ENCODE measurements around the gene YARS1. TPM values are rescaled to one million over a fixed set of nuclear protein-coding genes. Genes with fewer than 3 reads are reported as not detected.

YARS1 gene
- total RNA-seq = 100 to 1,000 TPM; 259 to 309 TPM

DNA sequence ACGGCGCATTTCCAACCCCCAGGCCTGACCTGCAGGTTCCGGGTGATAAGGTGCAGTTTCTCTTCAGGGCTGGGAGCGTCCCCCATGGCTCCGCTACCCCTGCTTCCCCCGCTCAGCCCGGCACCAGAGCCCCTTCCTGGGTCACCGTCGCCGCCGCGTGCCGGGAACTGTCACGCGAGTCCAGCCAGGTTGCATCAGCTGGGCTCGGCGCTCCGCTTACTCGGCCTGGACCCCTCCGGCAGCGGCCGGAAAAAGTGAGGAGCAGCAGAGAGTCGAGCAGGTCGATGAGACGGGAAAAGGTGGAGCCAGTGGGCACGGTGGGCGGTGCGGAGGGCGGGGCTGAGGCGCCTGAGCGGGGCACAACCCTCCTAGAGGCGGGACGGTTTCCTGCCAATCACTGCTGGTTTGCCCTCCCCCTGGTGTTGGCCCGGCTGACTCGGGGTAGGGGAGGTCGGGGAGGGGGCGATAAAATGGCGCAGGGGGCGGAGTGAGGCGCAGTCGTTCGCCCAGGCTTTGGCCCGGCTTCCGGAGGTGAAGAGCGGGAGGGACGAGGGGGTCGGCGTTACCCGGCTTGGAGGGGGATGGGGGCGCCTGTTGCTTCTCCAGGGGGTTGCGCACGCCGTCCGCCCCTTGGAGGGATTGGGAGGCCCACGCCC is at the start of gene YARS1, which contains the start of gene S100PBP:
TSS of gene YARS1 (minus strand) at position 200 of the 656 bp plus-strand sequence. CDS start at position 86, 114 bp downstream.
TSS of gene S100PBP (plus strand) at position 495 of the 656 bp plus-strand sequence. CDS start 8,447 bp downstream, outside the sequence.
- intact Hi-C loops (cut with DNase I, micrococcal nuclease) = loop anchor here (1.0 to 10.0 kb wide), 20 partner anchors 16 to 1172 kb away; partner anchors contain the start of genes AZIN2 (in 1 of the 2), BSDC1 (in 1 of the 2), EIF3I (in 1 of the 2) and HDAC1 (in 1 of the 2)
- no peaks in the 10 kb centered on the region for H3K9me3 Mint-ChIP-seq (ENCODE audit: low read depth)
- no peaks in the 10 kb centered on the region for H3K27me3 Mint-ChIP-seq
- DNase-seq = peak; percentile 100
- peak within 1 kb of the TSS; percentile 99 for H3K27ac Mint-ChIP-seq
- H3K36me3 Mint-ChIP-seq (ENCODE audit: low read depth) = peaks cover 37% of the 10 kb centered on the region
- ChIA-PET POLR2A (interaction anchor here (0.6 to 1.0 kb wide), 3 partner anchors 14 to 297 kb away, joined by 3 to 7 read pairs (median 4); no protein-coding TSS in a partner anchor), CTCF (no interaction called here)
- H3K4me1 Mint-ChIP-seq = peaks cover 48% of the 10 kb centered on the region
- H3K4me3 Mint-ChIP-seq = peak within 1 kb of the TSS; percentile 97
- peak; percentile 96 for ATAC-seq

DNA sequence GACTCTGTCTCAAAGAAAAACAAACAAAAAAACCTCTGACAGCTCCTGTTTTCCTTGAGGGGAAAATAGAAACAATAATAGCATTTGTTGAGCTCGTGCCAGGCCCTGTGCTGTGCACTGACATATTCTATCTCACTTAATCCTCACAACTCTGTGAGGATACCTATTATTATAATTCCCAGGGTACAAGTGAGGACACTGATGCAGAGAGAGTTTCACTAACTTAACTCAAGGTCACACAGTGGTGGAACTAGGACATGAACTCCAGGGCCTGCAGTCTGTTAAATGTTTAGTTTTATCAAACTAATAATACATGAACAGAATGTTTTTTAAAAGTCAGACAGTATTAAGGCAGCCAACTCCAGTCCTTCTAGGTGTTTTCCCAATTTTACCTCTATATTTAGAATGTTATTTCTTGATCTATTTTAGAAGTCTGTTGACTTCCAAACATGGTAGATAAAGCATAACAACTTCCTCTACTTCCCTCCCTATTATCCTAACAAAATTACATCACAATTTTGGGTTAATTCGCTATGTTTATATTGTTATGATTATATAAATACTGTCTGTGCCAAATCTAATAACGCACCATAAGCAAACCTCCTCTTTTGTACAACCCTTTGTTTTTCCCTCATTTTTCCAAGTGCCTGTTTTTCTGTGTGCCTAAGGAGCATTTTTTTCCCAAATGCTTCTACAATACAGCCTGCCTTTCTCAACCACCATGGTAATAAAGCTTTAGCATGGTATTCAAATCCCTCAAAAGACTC is 48.7 kb upstream of the YARS1 start:
- peaks cover 11% of the 10 kb centered on the region for H3K27me3 Mint-ChIP-seq
- ChIA-PET CTCF (interaction anchor here (0.6 to 1.3 kb wide), 4 partner anchors 27 to 490 kb away, joined by 3 to 4 read pairs (median 4); no protein-coding TSS in a partner anchor), POLR2A (no interaction called here)
- DNase-seq (no peak), ATAC-seq (no peak)
- H3K27ac Mint-ChIP-seq = no peak overlapping the region
- H3K4me1 Mint-ChIP-seq = no peaks in the 10 kb centered on the region
- no peaks in the 10 kb centered on the region for H3K9me3 Mint-ChIP-seq (ENCODE audit: low read depth)
- intact Hi-C loops (cut with DNase I, micrococcal nuclease) = no loop called here
- peaks cover 7% of the 10 kb centered on the region for H3K36me3 Mint-ChIP-seq (ENCODE audit: low read depth)
- no peak overlapping the region for H3K4me3 Mint-ChIP-seq

DNA sequence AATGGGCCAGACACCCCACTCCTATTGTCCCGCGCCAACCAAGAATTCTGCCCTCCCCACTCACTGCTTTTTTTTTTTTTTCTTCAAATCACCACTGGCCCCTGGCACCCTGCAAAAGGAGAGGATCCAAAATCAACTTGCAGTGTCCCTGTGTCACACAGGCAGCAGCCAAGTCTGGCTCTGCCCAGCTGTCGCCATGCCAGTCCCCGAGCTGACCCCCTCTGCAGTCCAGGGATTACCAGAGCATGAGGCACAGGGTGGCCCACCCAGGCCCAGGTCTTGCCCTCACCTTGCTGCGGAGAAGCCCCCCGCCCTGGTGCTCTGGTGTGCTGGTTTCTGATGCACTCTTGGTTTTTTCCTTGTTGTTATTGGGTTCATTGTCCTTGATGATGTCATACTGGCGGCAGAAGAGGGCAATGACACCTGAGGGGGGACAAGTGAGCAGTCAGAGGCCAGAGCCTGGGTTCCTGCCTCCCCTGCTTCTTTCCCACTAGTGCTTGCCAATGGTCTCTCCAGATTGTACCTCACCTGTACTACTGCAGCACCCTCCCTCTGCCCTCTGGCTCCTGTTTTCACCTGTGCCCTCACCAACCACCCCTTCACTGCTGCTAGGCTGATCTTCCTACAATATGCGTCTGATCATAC is 47.3 kb upstream of the YARS1 start:
- peaks cover 4% of the 10 kb centered on the region for H3K27me3 Mint-ChIP-seq
- ChIA-PET CTCF (interaction anchor here (1.2 to 1.6 kb wide), 2 partner anchors 11 to 15 kb away, joined by 4 to 5 read pairs; no protein-coding TSS in a partner anchor), POLR2A (no interaction called here)
- peaks cover 9% of the 10 kb centered on the region for H3K36me3 Mint-ChIP-seq (ENCODE audit: low read depth)
- H3K4me3 Mint-ChIP-seq = no peak overlapping the region
- H3K4me1 Mint-ChIP-seq = no peaks in the 10 kb centered on the region
- no peak overlapping the region for H3K27ac Mint-ChIP-seq
- intact Hi-C loops (cut with DNase I, micrococcal nuclease) = no loop called here
- no peaks in the 10 kb centered on the region for H3K9me3 Mint-ChIP-seq (ENCODE audit: low read depth)
- ATAC-seq (no peak), DNase-seq (no peak)

DNA sequence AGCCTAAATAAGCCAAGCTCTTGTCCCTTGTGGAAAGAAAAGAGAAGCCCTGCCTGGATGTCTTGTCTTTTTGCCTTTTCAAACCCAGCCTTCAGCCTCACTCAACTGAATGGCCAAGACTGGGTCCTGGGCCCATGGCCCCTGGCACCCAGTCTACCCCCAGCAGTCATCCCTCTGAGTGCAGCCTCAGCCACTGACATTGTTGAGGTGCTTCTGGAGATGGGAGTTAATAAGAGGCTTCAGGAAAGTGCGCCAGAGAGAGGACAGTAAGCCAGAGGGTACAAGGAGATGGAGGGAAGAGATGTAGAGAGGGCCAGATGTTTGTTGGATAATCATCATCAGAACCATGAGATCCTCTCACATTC is 46.7 kb upstream of the YARS1 start:
- H3K36me3 Mint-ChIP-seq (ENCODE audit: low read depth) = peaks cover 9% of the 10 kb centered on the region
- H3K27ac Mint-ChIP-seq = no peak overlapping the region
- intact Hi-C loops (cut with DNase I, micrococcal nuclease) = no loop called here
- DNase-seq (no peak), ATAC-seq (no peak)
- POLR2A ChIA-PET = no interaction called here
- H3K9me3 Mint-ChIP-seq (ENCODE audit: low read depth) = no peaks in the 10 kb centered on the region
- CTCF ChIA-PET = interaction anchor here (1.2 to 1.6 kb wide), 2 partner anchors 12 to 14 kb away, joined by 4 to 5 read pairs; no protein-coding TSS in a partner anchor
- no peaks in the 10 kb centered on the region for H3K4me1 Mint-ChIP-seq
- H3K4me3 Mint-ChIP-seq = no peak overlapping the region
- H3K27me3 Mint-ChIP-seq = no peaks in the 10 kb centered on the region

DNA sequence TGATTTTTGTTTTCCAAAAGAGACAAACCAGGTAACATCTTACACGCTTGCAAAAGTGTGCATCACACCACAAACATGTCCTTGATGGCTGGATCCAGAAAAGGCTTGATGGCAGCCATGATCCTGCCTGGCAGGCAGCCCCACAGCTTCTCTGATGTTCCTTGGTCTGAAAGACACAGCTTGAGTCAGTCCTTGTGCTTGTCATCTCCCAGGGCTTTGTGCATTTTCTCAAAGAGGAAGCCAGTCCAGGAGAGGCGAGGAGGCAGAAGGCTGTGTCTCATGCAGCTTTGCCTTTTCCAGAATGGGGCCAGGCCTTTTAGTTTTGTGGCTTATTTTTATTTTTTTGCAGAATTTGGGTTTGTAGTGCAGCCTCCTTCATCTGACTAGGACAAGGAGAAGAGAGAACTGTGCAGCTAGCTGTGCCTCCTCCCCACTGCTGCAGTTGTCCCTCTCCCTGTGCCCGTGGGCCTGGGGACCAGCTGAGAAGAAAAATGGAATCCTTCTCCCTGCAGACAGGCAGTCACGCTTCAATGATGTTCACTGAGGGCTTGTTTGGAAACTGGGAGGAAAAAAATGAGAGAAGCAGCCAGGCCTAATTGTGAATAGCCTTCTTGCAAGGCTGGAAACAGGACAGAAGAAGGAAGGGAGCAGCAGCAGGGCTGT is 46.2 kb upstream of the YARS1 start:
- DNase-seq (no peak), ATAC-seq (no peak)
- Mint-ChIP-seq H3K36me3 (ENCODE audit: low read depth) (peaks cover 9% of the 10 kb centered on the region), H3K4me1 (no peaks in the 10 kb centered on the region), H3K27ac (no peak overlapping the region), H3K9me3 (ENCODE audit: low read depth) (no peaks in the 10 kb centered on the region), H3K27me3 (no peaks in the 10 kb centered on the region), H3K4me3 (no peak overlapping the region)
- POLR2A ChIA-PET = interaction anchor here (0.6 kb wide), 1 partner anchor 441 kb away, joined by 5 read pairs; no protein-coding TSS in a partner anchor
- intact Hi-C loops (cut with DNase I, micrococcal nuclease) = no loop called here
- CTCF ChIA-PET = interaction anchor here (1.0 to 1.6 kb wide), 4 partner anchors 10 to 70 kb away, joined by 4 to 9 read pairs (median 4); no protein-coding TSS in a partner anchor

DNA sequence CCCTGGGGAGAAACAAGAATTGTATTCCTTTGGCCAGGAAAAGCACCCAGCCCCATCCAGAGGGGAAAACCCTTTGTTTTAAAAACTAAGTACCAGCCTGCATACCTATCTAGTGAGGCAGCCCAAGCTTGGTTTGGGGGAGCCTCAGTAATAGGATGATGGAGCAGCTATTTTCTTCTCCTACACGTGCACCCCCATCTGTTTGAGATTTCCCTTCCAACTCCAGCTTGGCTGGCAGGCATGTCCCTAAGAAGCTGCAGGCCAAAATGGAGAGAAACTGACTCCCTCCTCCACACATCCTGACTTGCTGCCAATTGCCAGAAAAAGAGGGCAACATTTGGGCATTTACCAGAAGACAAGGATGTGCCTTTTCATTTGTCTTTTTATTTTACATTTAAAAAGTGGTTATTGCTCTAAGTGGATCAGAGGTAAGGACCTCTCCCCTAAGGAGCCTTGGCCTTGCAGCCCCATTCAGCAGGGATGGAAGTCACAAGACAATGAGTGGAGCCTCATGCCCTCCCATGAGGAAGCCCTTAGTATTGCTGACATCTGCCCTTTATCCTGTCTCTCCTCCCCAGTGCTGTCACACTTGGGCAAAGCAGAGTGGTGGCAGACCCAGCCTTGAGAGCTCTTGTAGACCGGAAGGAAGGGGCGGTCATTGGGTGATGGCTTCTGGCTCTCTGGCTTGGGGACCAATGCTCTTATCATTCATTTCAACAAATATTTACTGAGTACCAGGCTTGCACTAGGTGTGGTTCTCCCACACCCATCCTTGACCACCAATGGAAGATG is 44.9 kb upstream of the YARS1 start:
- peaks cover 14% of the 10 kb centered on the region for H3K36me3 Mint-ChIP-seq (ENCODE audit: low read depth)
- ATAC-seq = no peak
- H3K27me3 Mint-ChIP-seq = no peaks in the 10 kb centered on the region
- H3K4me1 Mint-ChIP-seq = no peaks in the 10 kb centered on the region
- ChIA-PET CTCF (interaction anchor here (0.6 to 1.3 kb wide), 6 partner anchors 11 to 317 kb away, joined by 3 to 9 read pairs (median 4); no protein-coding TSS in a partner anchor), POLR2A (interaction anchor here (0.6 kb wide), 1 partner anchor 439 kb away, joined by 5 read pairs; no protein-coding TSS in a partner anchor)
- no peaks in the 10 kb centered on the region for H3K9me3 Mint-ChIP-seq (ENCODE audit: low read depth)
- DNase-seq = no peak
- H3K4me3 Mint-ChIP-seq = no peak overlapping the region
- no peak overlapping the region for H3K27ac Mint-ChIP-seq
- intact Hi-C loops (cut with DNase I, micrococcal nuclease) = no loop called here

DNA sequence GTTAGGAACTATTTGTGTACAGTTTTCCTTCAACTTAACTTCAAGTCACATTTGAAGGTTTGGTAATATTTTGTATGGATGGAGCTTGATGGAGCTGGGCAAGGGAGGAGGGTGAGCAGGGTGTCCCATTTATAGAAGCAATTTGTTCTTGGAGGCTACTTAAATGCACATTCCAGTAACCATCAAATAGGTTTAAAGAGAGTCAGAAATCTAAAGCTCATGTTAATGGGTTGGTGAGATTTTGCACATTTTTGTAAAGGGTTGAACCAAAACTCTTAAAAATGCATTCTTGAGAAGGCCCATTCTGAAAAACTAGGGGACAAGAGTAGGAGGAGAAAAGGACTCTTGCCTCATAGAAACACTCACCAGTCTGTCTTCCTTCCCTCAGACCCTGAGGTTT is 43.4 kb upstream of the YARS1 start:
- CTCF ChIA-PET = interaction anchor here (0.6 to 1.2 kb wide), 7 partner anchors 9 to 744 kb away, joined by 3 to 4 read pairs (median 3); no protein-coding TSS in a partner anchor
- no peaks in the 10 kb centered on the region for H3K27me3 Mint-ChIP-seq
- no peak overlapping the region for H3K4me3 Mint-ChIP-seq
- no peaks in the 10 kb centered on the region for H3K9me3 Mint-ChIP-seq (ENCODE audit: low read depth)
- peaks cover 14% of the 10 kb centered on the region for H3K36me3 Mint-ChIP-seq (ENCODE audit: low read depth)
- ATAC-seq = no peak
- DNase-seq = no peak
- no peak overlapping the region for H3K27ac Mint-ChIP-seq
- POLR2A ChIA-PET = interaction anchor here (0.6 kb wide), 1 partner anchor 37 kb away, joined by 5 read pairs; no protein-coding TSS in a partner anchor
- intact Hi-C loops (cut with DNase I, micrococcal nuclease) = no loop called here
- no peaks in the 10 kb centered on the region for H3K4me1 Mint-ChIP-seq

DNA sequence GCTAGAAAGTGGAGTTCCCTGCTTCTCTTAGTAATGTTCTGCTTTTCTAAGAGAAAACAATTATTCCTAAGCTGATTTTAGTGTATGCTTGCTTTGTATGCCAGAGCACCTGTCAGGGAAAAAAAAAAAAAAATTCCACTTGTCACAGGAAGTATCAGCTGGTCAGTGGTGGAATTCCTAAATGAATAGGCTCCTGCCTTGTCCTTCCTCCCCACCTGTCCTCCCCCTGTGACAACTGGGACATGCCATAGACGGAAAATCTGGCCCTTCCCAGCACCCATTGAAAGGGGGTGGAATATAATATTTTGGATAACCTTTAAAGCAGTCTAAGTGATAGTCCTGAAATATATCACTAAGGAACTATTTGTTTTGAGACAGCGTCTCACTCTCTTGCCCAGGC is 42.8 kb upstream of the YARS1 start:
- ATAC-seq = no peak
- Mint-ChIP-seq H3K36me3 (ENCODE audit: low read depth) (peaks cover 15% of the 10 kb centered on the region), H3K27ac (no peak overlapping the region), H3K4me3 (no peak overlapping the region), H3K27me3 (no peaks in the 10 kb centered on the region), H3K9me3 (ENCODE audit: low read depth) (no peaks in the 10 kb centered on the region), H3K4me1 (no peaks in the 10 kb centered on the region)
- no peak for DNase-seq
- CTCF ChIA-PET = interaction anchor here (0.6 to 0.7 kb wide), 4 partner anchors 8 to 744 kb away, joined by 3 read pairs; no protein-coding TSS in a partner anchor
- POLR2A ChIA-PET = interaction anchor here (0.6 kb wide), 2 partner anchors 37 to 169 kb away, joined by 4 to 5 read pairs; no protein-coding TSS in a partner anchor
- intact Hi-C loops (cut with DNase I, micrococcal nuclease) = no loop called here

DNA sequence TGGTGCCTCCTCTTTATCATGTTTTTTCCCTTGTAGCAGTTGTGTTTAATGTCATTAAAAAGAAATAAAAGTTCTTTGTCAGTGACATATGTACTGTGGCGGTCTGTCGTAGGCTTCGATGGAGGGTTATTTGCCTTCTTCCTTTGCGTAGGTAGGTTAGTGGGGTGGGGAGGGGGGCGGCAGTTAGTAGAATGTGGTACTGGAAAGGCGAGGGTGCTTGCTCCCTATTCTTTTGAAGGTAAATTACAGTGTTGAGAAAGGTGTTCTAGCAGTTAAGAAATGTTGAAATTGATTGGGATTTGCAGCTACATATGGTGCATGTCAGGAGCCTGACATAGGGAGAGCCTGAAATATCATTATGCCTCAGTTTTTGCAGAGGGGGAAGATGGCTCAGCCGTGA is 41.6 kb upstream of the YARS1 start:
- Mint-ChIP-seq H3K9me3 (ENCODE audit: low read depth) (no peaks in the 10 kb centered on the region), H3K4me1 (no peaks in the 10 kb centered on the region), H3K27me3 (no peaks in the 10 kb centered on the region), H3K4me3 (no peak overlapping the region), H3K27ac (no peak overlapping the region), H3K36me3 (ENCODE audit: low read depth) (peaks cover 24% of the 10 kb centered on the region)
- intact Hi-C loops (cut with DNase I, micrococcal nuclease) = no loop called here
- DNase-seq = no peak
- no peak for ATAC-seq
- ChIA-PET POLR2A (no interaction called here), CTCF (interaction anchor here (0.5 to 0.6 kb wide), 3 partner anchors 116 to 388 kb away, joined by 3 read pairs; no protein-coding TSS in a partner anchor)

DNA sequence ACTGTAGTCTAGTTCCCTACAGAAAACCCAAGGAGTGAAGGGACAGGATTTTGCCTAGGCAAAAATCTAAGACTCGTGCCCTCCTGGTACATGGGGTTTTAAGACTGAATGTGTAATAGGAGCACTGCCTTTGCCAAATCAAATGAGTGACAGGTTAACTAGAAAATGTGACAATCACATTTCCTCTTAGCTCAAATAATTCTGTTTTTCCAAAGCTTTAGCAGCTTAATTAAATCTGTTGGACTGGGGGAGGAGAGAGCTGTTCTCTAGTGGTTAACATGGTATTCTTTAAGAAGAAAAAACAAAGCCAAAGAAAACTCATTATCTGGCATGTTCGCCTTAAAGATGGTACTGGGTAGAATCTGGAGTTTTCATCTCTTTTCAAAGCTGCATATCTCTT is 41.0 kb upstream of the YARS1 start:
- Mint-ChIP-seq H3K4me1 (no peaks in the 10 kb centered on the region), H3K36me3 (ENCODE audit: low read depth) (peaks cover 29% of the 10 kb centered on the region), H3K27me3 (no peaks in the 10 kb centered on the region), H3K27ac (no peak overlapping the region), H3K9me3 (ENCODE audit: low read depth) (no peaks in the 10 kb centered on the region), H3K4me3 (no peak overlapping the region)
- intact Hi-C loops (cut with DNase I, micrococcal nuclease) = no loop called here
- POLR2A ChIA-PET = no interaction called here
- DNase-seq = no peak
- CTCF ChIA-PET = interaction anchor here (0.5 to 0.6 kb wide), 2 partner anchors 115 to 256 kb away, joined by 3 read pairs; no protein-coding TSS in a partner anchor
- no peak for ATAC-seq

Data from activated CD4-positive, alpha-beta T cell treated with anti-CD3 and anti-CD28 coated beads for 36 hours (primary cell).